NT2/D1 (cell line): Measurements from ENCODE around the gene TTC6.

Experiments used
- SUZ12 ChIP-seq: IDR thresholded peaks from 2 replicates; pipeline ENCODE4 v1.6.1; 2011; ENCODE audit not compliant: insufficient read length, insufficient read depth; ENCODE audit errors: extremely low read depth
- YY1 ChIP-seq: IDR thresholded peaks from 2 replicates; pipeline ENCODE4 v1.6.1; 2011; ENCODE audit not compliant: insufficient read length, insufficient read depth

DNA sequence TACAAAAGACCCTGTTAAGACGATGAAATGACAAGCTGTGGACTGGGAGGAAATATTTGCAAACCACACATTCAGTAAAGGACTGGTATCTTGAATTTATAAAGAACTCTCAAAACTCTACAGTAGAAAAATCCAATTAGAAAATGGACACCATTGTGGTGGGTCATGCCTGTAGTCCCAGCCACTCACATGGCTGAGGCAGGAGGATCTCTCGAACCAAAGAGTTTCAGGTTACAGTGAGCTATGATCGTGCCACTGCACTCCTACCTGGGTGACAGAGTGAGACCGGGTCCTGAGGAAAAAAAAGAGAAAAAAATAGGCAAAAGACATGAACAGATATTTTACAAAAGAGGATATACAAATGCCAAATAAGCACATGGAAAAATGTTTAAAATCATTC, 41.9 kb downstream of the TTC6 start:
- TF ChIP-seq YY1: no peak
- no peak for TF ChIP-seq SUZ12
